Left forelimb (tissue), 1 donor: ENCODE measurements around the gene MAN1C1.

ENCODE experiments used
- DNase-seq: peaks from one replicate; pipeline ENCODE4 v3.0.0-alpha.2; 2018; ENCODE audit warnings: low spot score

The MAN1C1 gene

DNA sequence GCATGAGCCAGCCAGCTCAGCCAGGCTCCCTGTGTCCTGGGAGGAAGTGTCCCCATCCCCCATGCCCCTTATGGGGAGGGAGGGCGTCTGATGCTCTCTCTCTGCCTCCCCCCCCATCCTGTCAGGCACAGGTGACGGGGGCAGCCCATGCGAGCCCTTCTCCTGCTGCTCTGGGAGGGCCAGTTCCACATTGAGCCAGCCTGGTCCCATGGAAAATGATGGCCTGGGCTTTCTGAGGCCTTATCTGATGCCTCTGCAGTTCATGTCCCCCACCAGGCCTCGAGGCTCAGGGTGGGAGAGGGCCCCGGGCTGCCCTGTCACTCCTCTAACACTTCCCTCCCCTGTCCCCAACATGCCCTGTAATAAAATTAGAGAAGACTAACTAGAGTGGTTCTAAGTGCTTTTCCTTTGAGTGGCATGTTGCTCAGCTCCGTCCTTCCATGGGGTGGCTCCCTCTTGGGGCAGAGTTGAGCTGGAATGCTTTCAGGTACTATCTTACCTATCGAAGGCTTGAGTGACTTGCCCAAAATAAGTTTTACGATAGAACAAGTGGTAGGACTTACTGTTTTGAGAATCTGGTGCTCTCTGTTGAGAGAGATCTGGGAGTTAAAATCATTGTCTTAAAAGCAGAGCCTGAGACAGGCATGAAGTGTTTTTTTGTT is 201.4 kb downstream of the MAN1C1 start:
- DNase-seq: no peak

DNA sequence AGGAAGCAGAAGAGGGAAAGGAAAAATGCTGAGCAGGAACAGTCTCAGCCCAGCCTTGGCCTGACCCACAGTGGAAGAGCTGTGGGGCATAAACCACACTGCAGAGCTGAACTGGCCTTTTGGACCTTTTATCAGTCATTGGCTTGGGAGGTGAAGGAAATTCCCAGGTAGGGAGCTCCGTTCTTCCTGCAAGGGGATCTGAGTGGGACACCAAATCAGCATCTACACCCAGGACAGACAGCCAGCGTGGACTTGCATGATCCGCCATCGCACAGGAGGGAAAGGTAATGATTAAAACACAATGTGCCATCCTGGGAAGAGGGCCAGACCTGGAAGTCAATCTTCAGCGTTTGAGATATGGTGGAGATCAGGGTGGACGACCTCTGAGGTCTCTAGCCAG is 202.0 kb downstream of the MAN1C1 start:
- DNase-seq: no peak

DNA sequence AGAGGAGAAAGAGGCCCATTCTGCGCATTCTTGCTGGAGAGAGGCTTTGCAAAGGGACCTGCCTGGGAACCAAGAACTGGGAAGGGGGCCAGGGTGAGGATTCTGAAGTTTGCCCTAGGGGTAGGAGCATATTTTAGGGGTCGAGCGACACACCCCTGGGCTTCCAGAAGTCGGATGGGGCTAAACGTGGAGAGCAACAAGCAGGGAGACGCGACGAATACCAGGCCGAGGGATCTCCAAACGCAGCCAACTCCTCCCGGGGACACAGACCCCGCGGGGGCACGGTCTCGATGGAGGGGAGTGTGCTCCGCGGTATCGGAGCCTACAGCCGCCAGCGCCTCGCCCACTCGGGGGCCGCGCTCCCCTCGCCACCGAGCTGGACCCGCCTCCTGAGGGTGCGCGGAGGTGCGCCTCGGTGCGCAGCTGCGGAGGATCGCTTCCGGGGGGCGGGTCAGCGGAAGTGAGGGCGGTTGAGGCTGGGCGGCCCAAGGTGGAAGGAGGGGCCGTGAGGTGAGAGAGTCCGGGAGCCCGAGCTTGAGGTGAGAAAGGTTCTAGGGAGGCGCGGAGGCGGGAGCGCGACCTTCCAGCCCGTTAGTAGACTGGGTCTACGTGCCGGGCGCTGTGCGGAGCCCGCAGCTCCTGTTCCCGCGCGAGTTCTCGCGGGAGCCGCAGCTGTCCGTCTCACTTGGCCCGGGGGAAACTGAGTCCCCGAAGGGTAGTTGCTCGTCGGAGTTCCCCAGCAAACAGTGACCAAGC is 203.1 kb downstream of the MAN1C1 start, which contains the start of gene MTFR1L:
Gene MTFR1L (plus strand): TSS at position 464 of the 756 bp plus-strand sequence. CDS start 3,151 bp downstream, outside the sequence.
- peak; percentile 93 for DNase-seq

DNA sequence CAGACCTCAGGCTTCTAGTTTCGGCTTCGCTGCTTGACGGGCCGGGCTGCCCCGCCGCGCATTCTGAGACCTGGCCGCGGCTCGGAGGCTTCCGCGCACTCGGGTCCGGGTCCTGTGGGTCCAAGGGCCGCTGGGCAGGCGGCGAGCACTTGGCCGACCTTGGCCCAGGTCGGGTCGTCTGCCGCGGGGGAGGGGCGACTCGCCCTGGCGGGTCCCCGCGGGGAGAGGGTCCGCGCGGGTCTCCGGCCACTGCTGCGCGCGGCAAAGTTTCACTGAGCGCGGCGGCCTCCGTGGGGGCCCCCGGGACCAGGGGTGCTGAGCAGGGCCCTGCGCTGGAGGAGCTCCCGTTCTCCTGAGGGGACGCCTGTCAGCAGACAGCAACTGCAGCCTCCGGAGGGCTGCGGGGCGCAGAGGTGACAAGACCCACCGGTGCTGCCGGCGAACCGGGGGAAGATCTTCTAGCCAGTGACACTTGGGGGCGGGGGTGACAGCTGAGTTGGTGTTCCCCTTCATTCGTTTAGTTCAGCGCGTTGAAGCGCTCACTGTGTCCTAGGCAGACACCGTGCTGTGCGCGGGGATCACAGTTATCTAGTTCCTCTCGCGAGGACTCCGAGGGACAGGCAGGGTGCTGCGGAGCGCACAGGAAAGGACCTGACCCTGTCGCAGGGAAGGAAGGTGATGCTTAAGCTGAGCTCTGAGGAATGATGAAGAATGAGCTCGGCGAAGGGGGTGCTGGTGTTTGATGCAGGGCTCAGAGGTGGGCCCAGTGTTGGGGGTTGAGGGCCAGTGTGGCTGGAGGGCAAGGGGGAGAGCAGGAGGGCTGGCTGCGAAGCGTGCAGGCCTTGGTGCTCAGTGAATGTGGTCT is 203.9 kb downstream of the MAN1C1 start:
- DNase-seq: no peak

DNA sequence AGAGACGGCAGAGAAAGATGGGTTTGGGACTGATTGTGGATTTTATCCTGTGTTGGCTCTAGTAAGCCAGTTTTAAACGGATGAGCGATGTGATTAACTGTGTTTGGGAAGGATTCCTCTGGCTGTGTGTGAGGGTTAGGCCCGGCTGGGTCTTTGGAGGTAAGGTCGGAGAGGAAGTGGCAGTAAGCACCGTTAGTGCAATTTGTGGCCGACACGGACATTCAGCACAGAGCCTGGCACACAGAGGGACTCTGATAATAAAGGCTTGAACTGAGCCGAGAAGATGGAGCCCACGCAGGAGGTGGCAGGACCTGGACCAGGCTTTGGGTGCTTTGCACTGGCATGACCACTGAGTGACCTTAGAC is 204.5 kb downstream of the MAN1C1 start:
- DNase-seq: no peak

DNA sequence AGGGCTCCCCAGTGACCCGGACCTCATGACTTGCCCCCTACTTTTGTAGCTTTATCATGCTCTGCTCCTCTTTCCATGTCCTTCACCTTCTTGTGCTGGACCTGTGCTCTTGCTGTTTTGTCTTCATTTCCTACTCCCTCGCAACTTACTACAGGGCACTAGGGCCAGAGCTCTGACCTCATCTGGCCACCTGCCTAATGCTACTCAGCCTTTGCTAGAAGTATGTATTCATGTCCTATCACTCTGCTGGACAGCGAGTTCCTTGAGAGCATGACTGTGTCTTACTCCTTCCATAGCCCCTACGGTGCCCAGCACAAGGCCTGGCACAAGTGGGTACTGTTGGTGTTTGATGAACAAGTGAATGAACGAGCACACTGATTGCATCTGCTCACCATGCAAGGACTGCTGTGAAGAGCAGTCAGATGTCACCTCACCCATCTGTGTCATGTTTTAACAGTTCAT is 205.1 kb downstream of the MAN1C1 start:
- DNase-seq: no peak

DNA sequence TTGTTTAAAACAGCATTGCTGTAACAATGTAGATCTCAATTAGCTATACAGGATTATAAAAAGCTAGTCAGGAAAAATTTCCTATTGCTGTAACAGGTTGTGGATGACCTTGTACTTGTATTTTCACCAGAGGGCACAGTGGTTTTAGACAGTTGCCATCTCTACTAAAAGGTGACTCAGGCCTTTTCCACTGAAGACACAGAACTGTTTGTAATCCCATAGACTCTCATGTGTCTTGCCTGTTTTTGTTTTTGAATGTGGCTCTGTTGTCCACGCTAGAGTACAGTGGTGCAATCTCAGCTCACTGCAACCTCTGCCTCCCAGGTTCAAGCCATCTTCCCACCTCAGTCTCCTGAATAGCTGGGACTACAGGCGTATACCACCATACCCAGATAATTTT is 209.0 kb downstream of the MAN1C1 start:
- no peak for DNase-seq

DNA sequence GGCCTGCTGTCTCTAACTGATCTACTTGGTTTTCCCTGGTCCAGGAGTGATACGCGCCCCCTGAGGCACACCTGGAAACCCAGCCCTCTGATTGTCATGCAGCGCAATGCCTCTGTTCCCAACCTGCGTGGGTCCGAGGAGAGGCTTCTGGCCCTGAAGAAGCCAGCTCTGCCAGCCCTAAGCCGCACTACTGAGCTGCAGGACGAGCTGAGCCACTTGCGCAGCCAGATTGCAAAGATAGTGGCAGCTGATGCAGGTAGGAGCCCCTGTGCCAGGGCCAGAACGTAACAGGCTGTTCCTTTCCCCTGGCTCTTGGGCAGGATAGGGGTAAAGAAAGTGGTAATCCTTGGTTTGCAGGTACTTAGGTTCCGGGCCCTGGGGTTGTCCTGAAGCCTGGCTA is 210.0 kb downstream of the MAN1C1 start:
- DNase-seq: no peak

DNA sequence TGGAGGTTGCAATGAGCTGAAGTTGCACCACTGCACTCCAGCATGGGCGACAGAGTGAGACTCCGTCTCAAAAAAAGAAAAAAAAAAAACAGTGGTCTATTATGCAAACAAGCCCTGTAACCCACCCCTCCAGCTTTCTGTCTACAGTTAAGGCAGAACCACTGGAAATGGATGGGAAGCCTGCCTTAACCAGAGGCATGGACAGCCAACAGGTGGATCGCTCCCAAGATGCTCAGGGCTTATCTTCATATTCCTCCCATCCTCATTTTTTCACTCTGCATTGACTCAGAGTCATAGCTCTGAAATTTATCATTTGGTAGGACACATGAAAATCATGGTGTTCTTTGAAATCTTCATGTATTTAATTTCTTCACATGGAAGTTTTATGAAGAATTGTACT is 211.9 kb downstream of the MAN1C1 start:
- DNase-seq: no peak

DNA sequence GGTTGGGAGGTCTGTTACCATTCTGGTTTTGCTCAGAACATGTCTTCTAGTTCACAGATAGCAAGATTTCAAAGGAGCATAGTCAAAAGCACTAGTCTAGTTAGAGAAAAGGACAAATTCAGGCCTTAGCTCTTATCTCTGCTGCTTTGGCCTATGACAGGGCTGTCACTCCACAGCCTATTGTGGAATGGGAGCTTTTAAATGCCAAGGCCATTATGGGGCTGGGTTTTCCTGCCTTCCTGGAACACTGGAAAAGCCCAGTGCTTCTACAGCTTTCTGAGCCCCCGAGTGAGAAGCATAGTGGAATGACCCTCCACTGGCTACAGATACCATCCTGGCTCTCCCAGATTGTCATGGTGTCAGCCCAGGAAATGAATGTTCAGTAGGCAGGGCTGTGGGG is 212.5 kb downstream of the MAN1C1 start:
- DNase-seq: no peak

DNA sequence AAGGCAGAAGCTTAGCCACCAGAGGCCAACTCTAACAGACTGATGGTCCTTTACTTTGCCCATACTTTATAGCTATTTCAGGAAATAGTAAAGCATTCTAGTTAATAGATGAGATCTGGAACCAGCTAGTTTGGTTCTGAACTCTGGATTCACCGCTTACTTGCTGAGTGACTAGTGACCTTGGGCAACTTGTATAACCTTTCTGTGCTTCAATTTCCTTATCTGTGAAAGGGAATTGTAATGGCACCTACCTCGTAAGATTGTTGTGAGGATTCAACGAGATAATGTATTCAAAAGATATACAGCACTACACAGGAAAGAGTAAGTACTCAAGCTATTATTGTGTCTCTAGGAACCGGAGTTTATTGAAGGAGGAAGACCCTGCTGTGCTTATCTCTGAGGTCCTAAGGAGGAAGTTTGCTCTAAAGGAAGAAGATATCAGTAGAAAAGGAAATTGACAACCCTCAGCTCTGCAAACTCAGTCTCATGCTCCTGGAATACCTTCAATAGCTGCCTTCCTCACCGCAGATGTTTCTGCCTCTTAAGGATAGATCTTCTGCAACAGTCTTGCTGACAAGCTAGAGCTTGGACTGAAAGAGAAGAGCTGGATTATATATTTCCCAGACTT is 215.1 kb downstream of the MAN1C1 start:
- no peak for DNase-seq

DNA sequence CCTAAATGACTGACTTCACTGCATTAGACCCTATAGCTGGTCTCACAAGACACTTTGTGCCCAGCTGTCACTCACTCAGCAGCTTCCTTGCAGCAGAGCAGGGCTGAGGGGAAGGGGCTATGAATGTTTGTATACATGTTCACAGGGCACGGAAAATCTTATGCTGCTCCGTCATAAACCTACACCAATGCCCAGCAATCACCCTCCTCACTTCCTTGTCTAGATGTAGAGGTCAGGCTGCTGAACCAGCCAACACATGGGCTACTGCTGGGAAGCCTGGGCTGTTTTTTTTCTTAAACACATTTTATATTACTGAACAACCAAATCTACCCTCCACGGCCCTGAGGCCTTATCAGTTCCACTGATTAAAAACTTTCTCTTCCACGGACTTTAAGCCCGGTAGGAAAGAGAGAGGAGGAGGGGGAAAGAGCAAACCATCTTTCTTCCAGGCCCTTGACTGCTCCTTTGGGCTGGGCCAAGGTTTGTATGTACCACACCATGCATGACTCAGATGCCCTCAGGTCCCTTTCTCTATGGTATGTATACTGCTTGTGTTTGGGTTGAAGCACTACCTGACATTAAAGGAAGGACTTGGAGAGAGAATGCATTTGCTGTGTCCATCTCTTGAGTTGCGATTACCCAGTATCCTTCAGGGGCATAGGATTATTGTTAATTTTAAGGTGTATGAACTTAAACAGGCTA is 215.9 kb downstream of the MAN1C1 start:
- DNase-seq: no peak

DNA sequence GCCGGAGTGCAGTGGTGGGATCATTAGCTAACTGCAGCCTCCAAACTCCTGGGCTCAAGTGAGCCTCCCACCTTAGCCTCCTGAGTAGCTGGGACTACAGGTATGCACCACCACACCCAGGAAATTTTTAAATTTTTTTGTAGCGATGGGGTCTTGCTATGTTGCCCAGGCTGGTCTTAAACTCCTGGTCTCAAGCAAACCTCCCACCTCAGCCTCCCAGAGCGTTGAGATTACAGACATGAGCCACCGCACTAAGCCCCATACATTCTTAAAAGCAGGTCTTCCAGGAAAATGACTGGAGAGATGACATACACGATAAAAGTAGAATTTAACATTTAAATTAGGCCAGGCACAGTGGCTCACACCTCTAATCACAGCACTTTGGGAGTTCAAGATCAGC is 216.6 kb downstream of the MAN1C1 start:
- DNase-seq: no peak
